ENCODE results near the gene EYS. TPM values are rescaled to one million over a fixed set of nuclear protein-coding genes. Genes with fewer than 3 reads are reported as not detected.

EYS gene
- total and polyA plus RNA-seq, 9 of the 15 experiments (the other 6 are each of a cell fraction or from before 2014, with no cell fraction given), result 0.03 to 0.36 (median 0.10) TPM; not detected in 2

DNA sequence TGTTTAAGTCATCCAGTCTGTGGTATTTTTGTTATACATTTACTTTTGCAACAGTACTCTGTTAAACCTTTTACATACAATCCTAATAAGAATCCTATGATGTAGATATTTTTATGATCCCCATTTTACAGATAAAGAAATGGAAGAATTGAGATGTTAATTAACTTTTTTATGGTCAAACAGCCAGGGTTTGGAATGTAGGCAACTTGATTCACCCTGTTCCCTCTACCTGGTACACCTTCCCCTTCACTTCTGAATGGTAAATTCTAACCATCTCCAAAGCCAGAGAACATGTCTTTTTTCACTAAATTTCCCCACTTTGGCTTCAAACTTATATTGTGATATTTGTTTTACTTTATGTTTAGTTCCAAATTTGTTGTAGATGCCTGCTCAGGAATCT lies 1771.3 kb downstream of the EYS start:
- H3K79me2 ChIP-seq (ENCODE audit: control insufficient read depth, insufficient read depth, low read length), result no peaks in the 10 kb centered on the region
- POLR2A ChIA-PET, result no interaction called here
- intact Hi-C loops (cut with micrococcal nuclease) (no loop called here), in situ Hi-C loops (cut with MboI) (no loop called here)
- no peaks in the 10 kb centered on the region for H3K27me3 ChIP-seq (ENCODE audit: control insufficient read depth in 2 of 2, insufficient read depth in 2 of 2, low read length in 2 of 2)
- H3K4me2 ChIP-seq (ENCODE audit: insufficient read depth, low read length), result no peak overlapping the region
- no TSS peak for BruUV-seq (replicated peaks)
- no peak overlapping the region for H2AFZ ChIP-seq (ENCODE audit: low read depth, low read length)
- H3K9me1 ChIP-seq (ENCODE audit: control insufficient read depth, insufficient read depth, low read length), result no peaks in the 10 kb centered on the region
- H3K4me3 ChIP-seq, result no peak overlapping the region
- no peaks in the 10 kb centered on the region for H4K20me1 ChIP-seq (replicated peaks; ENCODE audit: control insufficient read depth, insufficient read depth, low read length)
- ATAC-seq (no peak), FAIRE-seq (no peak), DNase-seq (ENCODE audit: extremely low read depth in 1 of 4, low spot score in 3 of 4) (no peak)
- no peak overlapping the region for H3K9ac ChIP-seq (ENCODE audit: insufficient read depth in 1 of 2, low read depth in 2 of 2, low read length in 2 of 2)
- no peaks in the 10 kb centered on the region for H3K9me3 ChIP-seq (replicated peaks; ENCODE audit: control insufficient read depth, insufficient read depth, low read depth, low read length)
- H3K36me3 ChIP-seq (ENCODE audit: control insufficient read depth, insufficient read depth, low read length), result no peaks in the 10 kb centered on the region
- H3K4me1 ChIP-seq (replicated peaks in 1 of 2; ENCODE audit: control insufficient read depth in 2 of 2, insufficient read depth in 2 of 2, low read length in 2 of 2), result no peaks in the 10 kb centered on the region
- no peak overlapping the region for H3K27ac ChIP-seq (ENCODE audit: extremely low read depth, low read depth, low read length)
- CTCF ChIA-PET (ENCODE audit: low intra/inter-chr PET ratio), result no interaction called here
- TF ChIP-seq, protein P1, sequence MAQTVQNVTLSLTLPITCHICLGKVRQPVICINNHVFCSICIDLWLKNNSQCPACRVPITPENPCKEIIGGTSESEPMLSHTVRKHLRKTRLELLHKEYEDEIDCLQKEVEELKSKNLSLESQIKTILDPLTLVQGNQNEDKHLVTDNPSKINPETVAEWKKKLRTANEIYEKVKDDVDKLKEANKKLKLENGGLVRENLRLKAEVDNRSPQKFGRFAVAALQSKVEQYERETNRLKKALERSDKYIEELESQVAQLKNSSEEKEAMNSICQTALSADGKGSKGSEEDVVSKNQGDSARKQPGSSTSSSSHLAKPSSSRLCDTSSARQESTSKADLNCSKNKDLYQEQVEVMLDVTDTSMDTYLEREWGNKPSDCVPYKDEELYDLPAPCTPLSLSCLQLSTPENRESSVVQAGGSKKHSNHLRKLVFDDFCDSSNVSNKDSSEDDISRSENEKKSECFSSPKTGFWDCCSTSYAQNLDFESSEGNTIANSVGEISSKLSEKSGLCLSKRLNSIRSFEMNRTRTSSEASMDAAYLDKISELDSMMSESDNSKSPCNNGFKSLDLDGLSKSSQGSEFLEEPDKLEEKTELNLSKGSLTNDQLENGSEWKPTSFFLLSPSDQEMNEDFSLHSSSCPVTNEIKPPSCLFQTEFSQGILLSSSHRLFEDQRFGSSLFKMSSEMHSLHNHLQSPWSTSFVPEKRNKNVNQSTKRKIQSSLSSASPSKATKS (CRISPR knock-in tag; IDR thresholded peaks at IDR 0.05), result no peak
- TF ChIP-seq DMBX1 (CRISPR knock-in tag; IDR thresholded peaks at IDR 0.05; ENCODE audit: borderline replicate concordance) (no peak), ID3 (CRISPR knock-in tag; IDR thresholded peaks at IDR 0.05) (no peak), ID3 (tag; IDR thresholded peaks at IDR 0.05) (no peak), SMAD3 (CRISPR knock-in tag; conservative IDR thresholded peaks at IDR 0.05) (no peak), NR3C1 (CRISPR knock-in tag; IDR thresholded peaks at IDR 0.05) (no peak), SNIP1 (IDR thresholded peaks at IDR 0.05; ENCODE audit: low read depth) (no peak), FOXP4 (CRISPR knock-in tag; IDR thresholded peaks at IDR 0.05; ENCODE audit: borderline replicate concordance) (no peak), MCM5 (IDR thresholded peaks at IDR 0.05; ENCODE audit: low read depth) (no peak), CHD2 (IDR thresholded peaks at IDR 0.05; ENCODE audit: low read depth, low read length) (no peak), ZBTB8A (IDR thresholded peaks at IDR 0.05; ENCODE audit: partially characterized antibody) (no peak), ZKSCAN8 (CRISPR knock-in tag; IDR thresholded peaks at IDR 0.05) (no peak), ZFX (CRISPR knock-in tag; IDR thresholded peaks at IDR 0.05) (no peak), CXXC5 (CRISPR knock-in tag; IDR thresholded peaks at IDR 0.05) (no peak), ZNF282 (CRISPR knock-in tag; IDR thresholded peaks at IDR 0.05) (no peak)
- TF ChIP-seq, protein P2, sequence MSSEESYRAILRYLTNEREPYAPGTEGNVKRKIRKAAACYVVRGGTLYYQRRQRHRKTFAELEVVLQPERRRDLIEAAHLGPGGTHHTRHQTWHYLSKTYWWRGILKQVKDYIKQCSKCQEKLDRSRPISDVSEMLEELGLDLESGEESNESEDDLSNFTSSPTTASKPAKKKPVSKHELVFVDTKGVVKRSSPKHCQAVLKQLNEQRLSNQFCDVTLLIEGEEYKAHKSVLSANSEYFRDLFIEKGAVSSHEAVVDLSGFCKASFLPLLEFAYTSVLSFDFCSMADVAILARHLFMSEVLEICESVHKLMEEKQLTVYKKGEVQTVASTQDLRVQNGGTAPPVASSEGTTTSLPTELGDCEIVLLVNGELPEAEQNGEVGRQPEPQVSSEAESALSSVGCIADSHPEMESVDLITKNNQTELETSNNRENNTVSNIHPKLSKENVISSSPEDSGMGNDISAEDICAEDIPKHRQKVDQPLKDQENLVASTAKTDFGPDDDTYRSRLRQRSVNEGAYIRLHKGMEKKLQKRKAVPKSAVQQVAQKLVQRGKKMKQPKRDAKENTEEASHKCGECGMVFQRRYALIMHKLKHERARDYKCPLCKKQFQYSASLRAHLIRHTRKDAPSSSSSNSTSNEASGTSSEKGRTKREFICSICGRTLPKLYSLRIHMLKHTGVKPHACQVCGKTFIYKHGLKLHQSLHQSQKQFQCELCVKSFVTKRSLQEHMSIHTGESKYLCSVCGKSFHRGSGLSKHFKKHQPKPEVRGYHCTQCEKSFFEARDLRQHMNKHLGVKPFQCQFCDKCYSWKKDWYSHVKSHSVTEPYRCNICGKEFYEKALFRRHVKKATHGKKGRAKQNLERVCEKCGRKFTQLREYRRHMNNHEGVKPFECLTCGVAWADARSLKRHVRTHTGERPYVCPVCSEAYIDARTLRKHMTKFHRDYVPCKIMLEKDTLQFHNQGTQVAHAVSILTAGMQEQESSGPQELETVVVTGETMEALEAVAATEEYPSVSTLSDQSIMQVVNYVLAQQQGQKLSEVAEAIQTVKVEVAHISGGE (CRISPR knock-in tag; IDR thresholded peaks at IDR 0.05), result no peak
